HFFc6 (cell line): ENCODE results near the gene FNDC3B. TPM values are rescaled to one million over a fixed set of nuclear protein-coding genes. Genes with fewer than 3 reads are reported as not detected.

Experiments
- DNase-seq: peaks from one replicate; pipeline ENCODE4 v3.0.0-alpha.2; 2018
- H3K27ac Mint-ChIP-seq: 2 replicates; pipeline ENCODE4 v1.8.0; 2020; ENCODE audit warnings: mild to moderate bottlenecking, mixed read lengths
- H3K27me3 Mint-ChIP-seq: 2 replicates; pipeline ENCODE4 v1.8.0; 2021; ENCODE audit warnings: mild to moderate bottlenecking, moderate library complexity, mixed read lengths; ENCODE audit not compliant: insufficient read depth
- H3K36me3 Mint-ChIP-seq: 2 replicates; pipeline ENCODE4 v1.8.0; 2021; ENCODE audit warnings: low read depth, mixed read lengths
- H3K4me1 Mint-ChIP-seq: 2 replicates; pipeline ENCODE4 v1.8.0; 2020; ENCODE audit warnings: low read depth, mixed read lengths
- H3K4me3 Mint-ChIP-seq: 2 replicates; pipeline ENCODE4 v1.8.0; 2020; ENCODE audit warnings: mild to moderate bottlenecking, moderate library complexity, mixed read lengths
- H3K9me3 Mint-ChIP-seq: 2 replicates; pipeline ENCODE4 v1.8.0; 2020; ENCODE audit warnings: mild to moderate bottlenecking, mixed read lengths
- total RNA-seq, 6 experiments: library from RNA; stranded (reverse); fragmentation: NEBNext Ultra II Directional; extraction: Animal tissue kit (Norgen Biotek cat#: 25700); gene quantifications; 2 replicates in 1 of 6; 3 replicates in 5 of 6; pipeline ENCODE4 v1.2.3, GENCODE V29; 2021
- TF ChIP-seq, protein P1 (sequence below): fragments of 200-600 bp; sonication (generic); IDR thresholded peaks from 2 replicates; pipeline ENCODE4 v1.5.0; 2021; ENCODE audit warnings: antibody characterized with exemption, mild to moderate bottlenecking

Gene FNDC3B
- total RNA-seq, 6 experiments from 2014 or later: 133 to 192 (median 155) TPM

DNA sequence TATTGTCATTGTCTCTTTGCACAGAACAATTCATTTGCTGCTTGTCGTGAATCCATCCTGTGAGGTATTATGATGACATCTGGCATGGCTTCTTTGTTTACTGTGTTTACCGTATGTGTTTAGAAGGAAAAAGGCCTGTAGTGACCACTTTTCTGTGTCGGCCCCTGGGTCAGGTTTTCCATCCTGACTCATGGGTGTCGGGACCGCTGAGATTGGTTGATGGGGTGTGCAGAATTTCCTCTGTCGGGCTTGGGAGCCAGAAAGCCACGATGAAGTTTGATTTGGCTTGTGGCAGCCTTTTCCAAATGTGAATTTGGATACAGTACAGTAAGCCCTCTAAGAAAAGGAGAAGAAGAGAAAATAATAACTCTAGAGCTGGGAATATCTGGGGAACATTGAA is 113.5 kb downstream of the FNDC3B start:
- peak overlapping the region; percentile 86 for H3K4me3 Mint-ChIP-seq
- DNase-seq: peak; percentile 63
- peaks cover 30% of the 10 kb centered on the region for H3K36me3 Mint-ChIP-seq
- H3K9me3 Mint-ChIP-seq: no peaks in the 10 kb centered on the region
- peak overlapping the region; percentile 99 for H3K27ac Mint-ChIP-seq
- TF ChIP-seq, protein P1, sequence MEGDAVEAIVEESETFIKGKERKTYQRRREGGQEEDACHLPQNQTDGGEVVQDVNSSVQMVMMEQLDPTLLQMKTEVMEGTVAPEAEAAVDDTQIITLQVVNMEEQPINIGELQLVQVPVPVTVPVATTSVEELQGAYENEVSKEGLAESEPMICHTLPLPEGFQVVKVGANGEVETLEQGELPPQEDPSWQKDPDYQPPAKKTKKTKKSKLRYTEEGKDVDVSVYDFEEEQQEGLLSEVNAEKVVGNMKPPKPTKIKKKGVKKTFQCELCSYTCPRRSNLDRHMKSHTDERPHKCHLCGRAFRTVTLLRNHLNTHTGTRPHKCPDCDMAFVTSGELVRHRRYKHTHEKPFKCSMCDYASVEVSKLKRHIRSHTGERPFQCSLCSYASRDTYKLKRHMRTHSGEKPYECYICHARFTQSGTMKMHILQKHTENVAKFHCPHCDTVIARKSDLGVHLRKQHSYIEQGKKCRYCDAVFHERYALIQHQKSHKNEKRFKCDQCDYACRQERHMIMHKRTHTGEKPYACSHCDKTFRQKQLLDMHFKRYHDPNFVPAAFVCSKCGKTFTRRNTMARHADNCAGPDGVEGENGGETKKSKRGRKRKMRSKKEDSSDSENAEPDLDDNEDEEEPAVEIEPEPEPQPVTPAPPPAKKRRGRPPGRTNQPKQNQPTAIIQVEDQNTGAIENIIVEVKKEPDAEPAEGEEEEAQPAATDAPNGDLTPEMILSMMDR: no peak
- peaks cover 93% of the 10 kb centered on the region for H3K4me1 Mint-ChIP-seq
- peaks cover 1% of the 10 kb centered on the region for H3K27me3 Mint-ChIP-seq

DNA sequence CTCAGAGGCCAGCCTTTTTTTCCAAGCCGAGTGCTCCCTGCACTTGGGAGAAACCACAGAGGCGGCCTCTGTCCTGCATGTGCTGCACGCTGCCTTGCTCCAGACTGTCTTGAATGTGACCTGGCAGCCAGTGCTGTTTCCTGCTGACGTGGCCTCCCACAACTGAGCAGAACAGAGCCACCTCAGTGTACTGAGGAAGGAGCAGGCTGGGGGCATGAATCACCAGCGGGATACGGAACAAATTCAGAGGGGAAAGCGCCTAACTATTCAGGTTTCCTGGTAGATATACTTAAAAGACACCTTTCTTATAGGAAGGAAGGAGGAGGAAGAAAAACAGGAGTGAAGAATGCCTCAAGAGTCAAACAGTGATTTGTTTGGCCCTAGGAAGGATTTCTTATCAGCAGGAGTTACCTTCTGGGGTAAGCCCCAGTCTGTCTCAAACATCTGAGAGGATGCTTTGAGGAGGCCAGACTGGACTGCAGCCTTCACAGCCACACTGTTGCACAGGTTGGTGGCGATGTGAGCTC is 114.0 kb downstream of the FNDC3B start:
- H3K9me3 Mint-ChIP-seq: no peaks in the 10 kb centered on the region
- peak; percentile 98 for DNase-seq
- H3K4me1 Mint-ChIP-seq: peaks cover 92% of the 10 kb centered on the region
- H3K36me3 Mint-ChIP-seq: peaks cover 28% of the 10 kb centered on the region
- H3K27ac Mint-ChIP-seq: peak overlapping the region; percentile 99
- H3K4me3 Mint-ChIP-seq: peak overlapping the region; percentile 86
- TF ChIP-seq, protein P1: no peak
- peaks cover 1% of the 10 kb centered on the region for H3K27me3 Mint-ChIP-seq

DNA sequence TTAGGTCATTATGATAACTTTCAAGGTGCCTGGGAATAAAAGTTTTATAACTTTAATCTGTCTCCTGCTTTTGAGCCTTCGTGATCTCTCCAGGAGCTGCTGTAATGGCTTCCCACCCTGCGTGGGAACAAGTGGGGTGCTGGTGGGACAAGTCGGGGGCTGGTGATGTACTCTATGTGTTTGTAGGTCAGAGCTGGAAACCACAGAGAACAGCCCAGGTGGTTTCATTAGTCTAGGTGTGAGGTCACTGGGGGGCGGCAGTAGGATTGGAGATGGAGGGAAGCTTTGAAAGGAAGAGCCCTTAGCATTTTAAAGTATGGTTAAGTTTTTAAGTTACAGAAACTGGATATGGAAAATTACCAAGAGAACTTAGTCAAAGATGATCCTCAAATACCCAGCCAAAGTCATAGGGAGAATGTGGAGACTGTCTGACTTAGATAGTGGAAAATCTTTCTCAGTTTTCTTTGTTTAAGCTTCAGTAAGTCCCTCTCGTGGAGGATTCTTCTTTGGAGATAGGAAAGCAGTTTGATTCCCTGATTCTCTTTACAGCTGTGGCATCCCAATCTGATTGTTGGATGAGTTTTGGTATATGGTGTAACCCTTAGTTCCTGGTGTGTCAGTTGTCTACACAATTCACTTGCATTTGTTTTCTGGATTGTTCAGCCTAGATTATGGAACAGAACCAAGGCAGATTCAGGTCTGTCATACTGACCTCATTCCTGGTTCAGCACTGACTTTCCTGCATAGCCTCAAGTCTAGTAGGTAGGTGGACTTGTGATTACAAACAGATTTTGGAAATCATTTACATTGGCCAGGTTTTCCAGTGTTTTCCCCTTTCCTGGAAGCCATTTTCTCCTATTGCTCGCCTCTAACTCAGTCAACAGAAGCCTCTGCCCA is 115.6 kb downstream of the FNDC3B start:
- Mint-ChIP-seq H3K27me3 (peaks cover 6% of the 10 kb centered on the region), H3K4me3 (peak overlapping the region; percentile 8; the same call in 1 of the 2 replicates), H3K36me3 (peaks cover 24% of the 10 kb centered on the region; the same call in 1 of the 2 replicates), H3K9me3 (no peaks in the 10 kb centered on the region), H3K4me1 (peaks cover 96% of the 10 kb centered on the region), H3K27ac (peak overlapping the region; percentile 99)
- TF ChIP-seq, protein P1: no peak
- no peak for DNase-seq

DNA sequence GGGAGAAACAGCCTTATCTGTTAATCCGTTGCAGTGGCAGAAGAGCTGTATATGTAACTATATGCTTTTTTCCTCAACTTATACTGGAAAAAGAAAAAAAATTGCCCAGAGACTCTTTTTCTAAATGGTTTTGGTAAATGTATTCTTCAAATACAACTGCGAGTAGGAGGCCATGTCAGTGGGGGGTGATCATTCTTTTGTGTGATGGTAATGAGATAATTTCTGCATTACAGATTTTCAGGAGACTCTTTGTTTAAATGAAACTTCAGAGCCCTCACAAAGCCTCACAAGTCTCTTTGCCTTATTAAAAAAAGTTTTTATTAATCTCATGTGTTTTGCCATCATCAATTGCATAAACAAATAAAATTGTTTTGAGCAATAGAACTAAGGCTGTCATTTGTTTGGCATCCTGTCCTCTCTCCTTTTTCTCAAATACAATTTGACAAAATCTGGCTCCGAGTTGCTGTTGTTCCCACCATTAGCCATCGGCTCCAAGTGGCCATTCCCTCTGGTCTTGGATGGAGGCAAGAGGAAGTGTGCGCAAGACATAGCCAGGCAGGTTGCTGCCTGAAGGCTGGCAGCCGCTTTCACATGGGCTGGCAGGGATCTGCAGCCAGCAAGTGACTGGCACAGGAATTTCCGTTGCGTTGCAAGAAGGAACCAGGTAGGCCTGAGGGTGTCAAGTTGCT is 116.7 kb downstream of the FNDC3B start:
- Mint-ChIP-seq H3K27me3 (peaks cover 9% of the 10 kb centered on the region), H3K9me3 (no peaks in the 10 kb centered on the region), H3K4me1 (peaks cover 94% of the 10 kb centered on the region), H3K27ac (peak overlapping the region; percentile 99), H3K36me3 (peaks cover 24% of the 10 kb centered on the region; the same call in 1 of the 2 replicates), H3K4me3 (no peak overlapping the region; the same call in 1 of the 2 replicates)
- DNase-seq: no peak
- TF ChIP-seq, protein P1: no peak

DNA sequence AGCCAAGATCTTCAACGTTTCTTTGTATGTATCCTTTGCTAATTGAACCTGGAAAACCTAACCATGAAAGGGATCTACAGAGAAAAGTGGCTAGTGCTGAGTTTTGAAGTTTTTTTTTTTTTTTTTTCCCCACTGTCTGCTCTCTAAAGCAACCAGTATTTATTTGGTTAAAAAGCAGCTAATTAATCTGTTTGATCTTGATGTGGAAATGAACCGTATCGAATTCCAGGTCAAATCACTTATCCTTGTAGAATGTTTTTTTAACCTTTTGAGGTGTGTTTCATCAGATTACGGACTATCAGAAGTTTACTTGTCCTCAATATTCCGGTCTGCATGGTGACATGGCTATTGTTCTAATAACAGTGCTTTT is 117.2 kb downstream of the FNDC3B start:
- Mint-ChIP-seq H3K9me3 (no peaks in the 10 kb centered on the region), H3K4me3 (no peak overlapping the region), H3K27ac (peak overlapping the region; percentile 99; the same call in 1 of the 2 replicates), H3K27me3 (peaks cover 9% of the 10 kb centered on the region), H3K4me1 (peaks cover 89% of the 10 kb centered on the region), H3K36me3 (peaks cover 24% of the 10 kb centered on the region; the same call in 1 of the 2 replicates)
- no peak for DNase-seq
- TF ChIP-seq, protein P1: no peak
